GM12875 (cell line): ENCODE data around the gene PITPNC1.
"Not testable (repeated sequence)": the region's sequence is repeated elsewhere in the genome, so short reads cannot be mapped to it uniquely, and the experiment has no call there.

Experiments used
- H3K4me3 ChIP-seq: one replicate; pipeline ENCODE4 v1.5.1; 2011; ENCODE audit warnings: low read depth, low read length, control low read depth
- CTCF ChIP-seq: IDR thresholded peaks from 2 replicates; pipeline ENCODE4 v1.5.1; 2011; ENCODE audit warnings: low read depth, mild to moderate bottlenecking, control low read depth, inconsistent platforms, low read length, moderate library complexity, borderline replicate concordance; ENCODE audit not compliant: insufficient read depth

Gene PITPNC1

GRCh38 chr17:67693811-67694210, 316.7 kb downstream of the PITPNC1 start:
- TF ChIP-seq CTCF: no peak
- no peak overlapping the region for H3K4me3 ChIP-seq

GRCh38 chr17:67696347-67696746, 319.3 kb downstream of the PITPNC1 start:
- H3K4me3 ChIP-seq: no peak overlapping the region
- TF ChIP-seq CTCF: no peak

GRCh38 chr17:67696853-67697498, 319.9 kb downstream of the PITPNC1 start:
- no peak for TF ChIP-seq CTCF
- H3K4me3 ChIP-seq: no peak overlapping the region

GRCh38 chr17:67700037-67700724, 323.1 kb downstream of the PITPNC1 start:
- H3K4me3 ChIP-seq: no peak overlapping the region
- TF ChIP-seq CTCF: no peak

GRCh38 chr17:67700725-67701119, 323.6 kb downstream of the PITPNC1 start:
- H3K4me3 ChIP-seq: no peak overlapping the region
- no peak for TF ChIP-seq CTCF

- not testable (repeated sequence) for H3K4me3 ChIP-seq
These were observed 325.8 kb downstream of the PITPNC1 start for GRCh38 chr17:67702861-67703260.

- no peak for TF ChIP-seq CTCF
- H3K4me3 ChIP-seq: no peak overlapping the region
These were observed 330.4 kb downstream of the PITPNC1 start for GRCh38 chr17:67707442-67707841.

- no peak overlapping the region for H3K4me3 ChIP-seq
- TF ChIP-seq CTCF: no peak
These were observed 331.3 kb downstream of the PITPNC1 start for GRCh38 chr17:67708378-67708777.
